SIG-M5 treated with dmso at 0.1 percent for 504 hours (cell line): ENCODE data around the gene TMEM187.
"Not testable (repeated sequence)": the region's sequence is repeated elsewhere in the genome, so short reads cannot be mapped to it uniquely, and the experiment has no call there.

Experiments used
- DNase-seq: peaks from one replicate; lab custom pipeline; 2025; ENCODE audit not compliant: unreplicated experiment; lab: John Stamatoyannopoulos, UW

Gene TMEM187

GRCh38 chrX:153970357-153971123 lies 2.0 kb upstream of the TMEM187 start:
- DNase-seq = peak; percentile 70

GRCh38 chrX:153971124-153971449 lies 1.5 kb upstream of the TMEM187 start:
- DNase-seq = peak; percentile 77

- peak; percentile 87 for DNase-seq
Measured at GRCh38 chrX:153971450-153972367, 845 bp upstream of the TMEM187 start, which contains the start of gene HCFC1. Gene HCFC1 (minus strand): TSS chrX:153971818. CDS start chrX:153970840, 978 bp downstream.

- no peak for DNase-seq
Measured at GRCh38 chrX:153973127-153974002, 811 bp downstream of the TMEM187 start.

- peak; percentile 24 for DNase-seq
Measured at GRCh38 chrX:153974003-153974725, 1.6 kb downstream of the TMEM187 start.

- peak; percentile 40 for DNase-seq
Measured at GRCh38 chrX:153974726-153975286, 2.3 kb downstream of the TMEM187 start.

GRCh38 chrX:153980394-153980793 lies 7.8 kb downstream of the TMEM187 start:
- not testable (repeated sequence) for DNase-seq

GRCh38 chrX:153981231-153981630 lies 8.7 kb downstream of the TMEM187 start:
- DNase-seq = no peak

GRCh38 chrX:153981771-153982533 lies 9.4 kb downstream of the TMEM187 start:
- peak; percentile 63 for DNase-seq

GRCh38 chrX:153983321-153983801 lies 10.8 kb downstream of the TMEM187 start:
- peak; percentile 63 for DNase-seq

- peak; percentile 46 for DNase-seq
Measured at GRCh38 chrX:153984351-153985178, 12.0 kb downstream of the TMEM187 start.

- DNase-seq = no peak
Measured at GRCh38 chrX:153988493-153988892, 15.9 kb downstream of the TMEM187 start.

GRCh38 chrX:153989973-153990655 lies 17.6 kb downstream of the TMEM187 start:
- no peak for DNase-seq

- no peak for DNase-seq
Measured at GRCh38 chrX:153991013-153991580, 18.5 kb downstream of the TMEM187 start.

GRCh38 chrX:153992180-153992579 lies 19.6 kb downstream of the TMEM187 start:
- DNase-seq = peak; percentile 36

- DNase-seq = no peak
Measured at GRCh38 chrX:153993079-153993478, 20.5 kb downstream of the TMEM187 start.

GRCh38 chrX:153993978-153994377 lies 21.4 kb downstream of the TMEM187 start:
- no peak for DNase-seq
